IMR-90 (cell line): ENCODE data around the gene SEMA3E.

Experiments
- CTCF ChIP-seq: conservative IDR thresholded peaks from 2 replicates; pipeline ENCODE4 v1.5.1; 2012; ENCODE audit warnings: mild to moderate bottlenecking, low read depth, low read length, improper control_type of control experiment
- ELK1 ChIP-seq: fragments of 150-350 bp; IDR thresholded peaks from 2 replicates; pipeline ENCODE4 v1.6.1; 2016; ENCODE audit warnings: low read depth, mild to moderate bottlenecking, low read length, moderate library complexity, borderline replicate concordance
- MAFK ChIP-seq: IDR thresholded peaks from 2 replicates; pipeline ENCODE4 v1.6.1; 2012; ENCODE audit warnings: low read depth, low read length, improper control_type of control experiment
- NFE2L2 ChIP-seq: fragments of 150-350 bp; IDR thresholded peaks from 2 replicates; pipeline ENCODE4 v1.6.1; 2016; ENCODE audit warnings: low read depth, mild to moderate bottlenecking, low read length
- POLR2A ChIP-seq: IDR thresholded peaks from 2 replicates; pipeline ENCODE4 v1.6.1; 2012; ENCODE audit warnings: mild to moderate bottlenecking, low read depth, low read length
- RAD21 ChIP-seq: IDR thresholded peaks from 2 replicates; pipeline ENCODE4 v1.6.1; 2012; ENCODE audit warnings: low read length, improper control_type of control experiment
- RCOR1 ChIP-seq: IDR thresholded peaks from 2 replicates; pipeline ENCODE4 v1.6.1; 2012; ENCODE audit warnings: mild to moderate bottlenecking, low read length, improper control_type of control experiment; ENCODE audit not compliant: insufficient replicate concordance
- SMC3 ChIP-seq: fragments of 150-350 bp; IDR thresholded peaks from 2 replicates; pipeline ENCODE4 v1.6.1; 2016; ENCODE audit warnings: low read depth, mild to moderate bottlenecking, antibody characterized with exemption, low read length, moderate library complexity
- USF2 ChIP-seq: fragments of 150-350 bp; IDR thresholded peaks from 2 replicates; pipeline ENCODE4 v1.6.1; 2017; ENCODE audit warnings: mild to moderate bottlenecking, antibody characterized with exemption, low read length, low read depth

DNA sequence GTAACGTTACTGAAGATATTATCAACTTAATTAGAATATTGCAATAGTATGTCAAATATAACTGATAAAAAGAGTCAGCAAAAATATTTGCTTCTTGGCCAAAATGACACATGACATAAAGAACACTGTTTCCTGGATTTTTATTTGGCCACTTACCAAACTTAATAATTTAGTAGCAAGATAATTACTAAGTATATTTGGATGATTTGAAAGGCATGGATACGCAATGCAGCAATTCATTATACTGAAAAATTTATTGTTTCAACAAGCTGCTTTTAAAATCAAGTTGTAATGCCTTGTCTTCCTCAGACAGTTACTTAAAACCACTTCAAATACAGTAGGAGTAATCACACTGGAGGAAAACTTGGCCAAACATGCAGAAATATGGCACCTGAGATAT, 234.0 kb downstream of the SEMA3E start:
- TF ChIP-seq CTCF (no peak), USF2 (no peak), SMC3 (no peak), MAFK (no peak), POLR2A (no peak), ELK1 (no peak), NFE2L2 (no peak), RAD21 (no peak), RCOR1 (no peak)
